Ishikawa (cell line): ENCODE measurements around the gene LRRC17.

Experiments used
- EP300 ChIP-seq: IDR thresholded peaks from 2 replicates; pipeline ENCODE4 v1.6.1; 2012; ENCODE audit warnings: borderline replicate concordance
- YY1 ChIP-seq: IDR thresholded peaks from 2 replicates; pipeline ENCODE4 v1.6.1; 2012; ENCODE audit warnings: low read depth
- TF ChIP-seq, protein P1 (sequence below): IDR thresholded peaks from 2 replicates; pipeline ENCODE4 v1.6.1; 2012

DNA sequence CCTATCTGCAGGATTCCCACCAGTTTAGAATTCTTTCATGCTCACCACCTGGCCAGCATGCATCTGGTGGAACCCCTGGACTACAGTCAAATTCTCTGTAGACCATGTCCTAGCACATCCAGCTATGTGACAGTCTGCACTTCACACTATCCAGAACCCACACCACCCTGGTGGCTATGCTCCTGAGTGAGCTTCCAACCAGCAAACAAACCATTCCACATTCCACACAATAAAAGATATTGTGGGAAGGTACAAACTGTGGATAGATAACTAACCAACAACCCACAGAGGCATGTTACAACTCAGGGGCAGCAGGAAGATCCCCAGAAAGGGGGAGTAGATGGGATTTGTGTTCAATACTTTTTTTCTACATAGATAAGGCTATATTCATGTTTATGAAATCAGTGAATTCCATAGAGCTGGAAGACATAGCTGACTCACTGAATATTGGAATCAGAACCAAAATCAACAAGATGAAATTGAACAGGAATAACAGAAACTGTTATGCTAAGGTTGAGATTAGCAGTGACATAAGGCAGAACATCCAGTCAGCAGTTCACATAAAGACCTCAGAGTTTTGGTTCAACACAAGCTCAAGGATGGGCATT lies 72.5 kb downstream of the LRRC17 start:
- TF ChIP-seq YY1, result no peak
- TF ChIP-seq, protein P1, sequence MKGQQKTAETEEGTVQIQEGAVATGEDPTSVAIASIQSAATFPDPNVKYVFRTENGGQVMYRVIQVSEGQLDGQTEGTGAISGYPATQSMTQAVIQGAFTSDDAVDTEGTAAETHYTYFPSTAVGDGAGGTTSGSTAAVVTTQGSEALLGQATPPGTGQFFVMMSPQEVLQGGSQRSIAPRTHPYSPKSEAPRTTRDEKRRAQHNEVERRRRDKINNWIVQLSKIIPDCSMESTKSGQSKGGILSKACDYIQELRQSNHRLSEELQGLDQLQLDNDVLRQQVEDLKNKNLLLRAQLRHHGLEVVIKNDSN, result no peak
- no peak for TF ChIP-seq EP300
